GM13976 (cell line): ENCODE results near the gene VEPH1.

ENCODE experiments used
- DNase-seq: peaks from one replicate; pipeline ENCODE4 v3.0.0; 2012; ENCODE audit warnings: low spot score
- in situ Hi-C: fragments of 300-500 bp; cut with MboI; formaldehyde crosslinking; loops from one replicate; pipeline ENCODE4 v1.12.0; 2022; ENCODE audit warnings: low sequenced_read_pairs, mixed read lengths, inconsistent platforms; ENCODE audit not compliant: unreplicated experiment
- TF ChIP-seq, protein P1 (sequence below): IDR thresholded peaks from 2 replicates; pipeline ENCODE4 v1.5.1; 2012; ENCODE audit warnings: borderline replicate concordance, mild to moderate bottlenecking; ENCODE audit not compliant: insufficient read depth; ENCODE audit errors: extremely low read depth, missing control alignments, control extremely low read depth

Gene VEPH1

GRCh38 chr3:157502916-157503595 is at the start of gene VEPH1:
Gene VEPH1, minus strand, starts transcription at chr3:157503416. Its CDS starts 8,067 bp downstream, at chr3:157495349.
- DNase-seq, result no peak
- in situ Hi-C loops, result no loop called here
- TF ChIP-seq, protein P1, sequence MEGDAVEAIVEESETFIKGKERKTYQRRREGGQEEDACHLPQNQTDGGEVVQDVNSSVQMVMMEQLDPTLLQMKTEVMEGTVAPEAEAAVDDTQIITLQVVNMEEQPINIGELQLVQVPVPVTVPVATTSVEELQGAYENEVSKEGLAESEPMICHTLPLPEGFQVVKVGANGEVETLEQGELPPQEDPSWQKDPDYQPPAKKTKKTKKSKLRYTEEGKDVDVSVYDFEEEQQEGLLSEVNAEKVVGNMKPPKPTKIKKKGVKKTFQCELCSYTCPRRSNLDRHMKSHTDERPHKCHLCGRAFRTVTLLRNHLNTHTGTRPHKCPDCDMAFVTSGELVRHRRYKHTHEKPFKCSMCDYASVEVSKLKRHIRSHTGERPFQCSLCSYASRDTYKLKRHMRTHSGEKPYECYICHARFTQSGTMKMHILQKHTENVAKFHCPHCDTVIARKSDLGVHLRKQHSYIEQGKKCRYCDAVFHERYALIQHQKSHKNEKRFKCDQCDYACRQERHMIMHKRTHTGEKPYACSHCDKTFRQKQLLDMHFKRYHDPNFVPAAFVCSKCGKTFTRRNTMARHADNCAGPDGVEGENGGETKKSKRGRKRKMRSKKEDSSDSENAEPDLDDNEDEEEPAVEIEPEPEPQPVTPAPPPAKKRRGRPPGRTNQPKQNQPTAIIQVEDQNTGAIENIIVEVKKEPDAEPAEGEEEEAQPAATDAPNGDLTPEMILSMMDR, result no peak

DNA sequence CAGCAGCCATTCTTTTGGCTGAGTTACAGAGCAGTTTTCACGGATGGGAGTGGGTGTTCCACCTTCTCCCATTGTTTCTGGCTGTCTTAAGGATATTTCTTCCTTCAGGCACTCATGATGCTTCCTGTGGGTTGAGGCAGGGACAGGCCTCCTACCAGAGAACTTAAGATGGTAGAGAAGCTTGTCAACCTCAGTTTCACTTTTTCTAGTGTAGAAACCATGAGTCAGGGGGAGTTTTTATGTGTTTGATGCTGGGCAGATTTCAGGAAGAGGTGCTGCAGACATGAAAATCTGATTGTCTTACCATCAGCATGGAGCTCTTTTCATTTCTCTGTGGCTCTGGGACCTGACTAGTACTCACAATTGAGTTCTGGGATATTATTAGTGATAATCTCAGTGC is 48.7 kb upstream of the VEPH1 start:
- TF ChIP-seq, protein P1, result no peak
- DNase-seq, result no peak
- in situ Hi-C loops, result no loop called here

DNA sequence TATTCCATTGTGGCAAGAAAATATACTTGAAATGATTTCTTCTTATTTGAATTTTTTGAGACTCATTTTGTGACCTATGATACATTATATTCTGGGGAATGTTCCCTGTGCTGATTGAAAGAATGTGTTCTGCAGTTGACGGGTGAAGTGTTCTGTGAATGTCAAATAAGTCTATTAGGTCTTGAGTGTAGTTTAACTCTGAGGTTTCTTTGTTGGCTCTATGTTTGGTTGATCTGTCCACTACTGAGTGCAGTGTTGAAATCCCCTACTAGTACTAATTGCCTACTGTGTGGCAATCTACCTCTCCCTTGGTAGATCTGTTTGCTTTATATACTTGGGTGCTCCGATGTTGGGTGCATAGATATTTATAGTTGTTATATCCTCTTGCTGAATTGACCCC is 46.3 kb upstream of the VEPH1 start:
- TF ChIP-seq, protein P1, result no peak
- DNase-seq, result no peak
- in situ Hi-C loops, result no loop called here

GRCh38 chr3:157544501-157545130 is 41.4 kb upstream of the VEPH1 start:
- in situ Hi-C loops, result no loop called here
- TF ChIP-seq, protein P1, result no peak
- no peak for DNase-seq

GRCh38 chr3:157543501-157544035 is 40.4 kb upstream of the VEPH1 start:
- DNase-seq, result peak; percentile 13
- in situ Hi-C loops, result no loop called here
- TF ChIP-seq, protein P1, result no peak

GRCh38 chr3:157542711-157543500 is 39.7 kb upstream of the VEPH1 start:
- peak; percentile 17 for DNase-seq
- TF ChIP-seq, protein P1, result no peak
- in situ Hi-C loops, result no loop called here
